Urinary bladder (tissue), 4 donors: ENCODE data around the gene ARRB2. TPM values are rescaled to one million over a fixed set of nuclear protein-coding genes. Genes with fewer than 3 reads are reported as not detected.

ENCODE experiments used
- DNase-seq: peaks from one replicate; pipeline ENCODE4 v3.0.0-alpha.2; 2015; ENCODE audit errors: extremely low spot score
- H3K27ac ChIP-seq: one replicate; pipeline ENCODE4 v1.5.1; 2013; ENCODE audit warnings: low read depth, mild to moderate bottlenecking, moderate library complexity
- H3K36me3 ChIP-seq: one replicate; pipeline ENCODE4 v1.6.1; 2013; ENCODE audit warnings: mild to moderate bottlenecking, moderate library complexity; ENCODE audit not compliant: insufficient read depth
- H3K4me1 ChIP-seq: one replicate; pipeline ENCODE4 v1.6.1; 2013; ENCODE audit warnings: mild to moderate bottlenecking, moderate library complexity; ENCODE audit not compliant: insufficient read depth
- H3K4me3 ChIP-seq: one replicate; pipeline ENCODE4 v1.5.1; 2013; ENCODE audit warnings: low read depth, low read length
- WGBS: extraction: QIAGEN DNeasy Blood & Tissue Kit; methylation state at CpG from one replicate; pipeline ENCODE4 v1.1.7; 2013; 5-methylcytosine and 5-hydroxymethylcytosine counted together
- polyA plus RNA-seq: library from polyadenylated mRNA; stranded (reverse); fragments of 200-250 nt; gene quantifications from one replicate; pipeline ENCODE4 v1.2.3, GENCODE V29; 2013
- total RNA-seq: library from RNA; depleted of rRNA; stranded (reverse); fragments of >200 nt; gene quantifications from one replicate; pipeline ENCODE4 v1.2.3, GENCODE V29; 2014
- donor health status: healthy with polysubstance abuse.
- donor health status: healthy.

Gene ARRB2
- total and polyA plus RNA-seq, 2 donors, result 8.5 to 26.3 TPM

DNA sequence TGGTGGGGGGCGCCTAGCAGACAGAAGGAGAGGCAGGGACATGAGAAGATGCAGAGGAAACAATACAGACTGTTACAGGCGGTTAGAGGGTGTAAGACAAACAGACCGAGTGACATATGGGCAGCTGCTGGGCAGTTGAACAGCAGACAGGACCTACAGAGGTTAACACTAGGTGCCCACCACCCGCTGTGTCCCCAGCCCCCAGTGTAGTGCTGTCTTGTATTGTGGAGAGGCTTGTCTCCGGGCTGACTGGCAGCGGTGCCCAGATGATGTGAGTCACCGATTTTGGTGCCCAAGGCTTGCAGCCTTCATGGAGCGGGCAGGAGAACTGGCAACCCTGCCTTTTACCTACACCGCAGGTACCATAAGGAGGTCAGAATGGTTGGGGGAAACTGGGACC, 31.7 kb downstream of the ARRB2 start:
- no peak for DNase-seq
- 91% methylated on average over 9 of the region's 9 CpGs for WGBS
- no peaks in the 10 kb centered on the region for H3K4me1 ChIP-seq
- no peak overlapping the region for H3K4me3 ChIP-seq
- H3K27ac ChIP-seq, result no peak overlapping the region
- no peaks in the 10 kb centered on the region for H3K36me3 ChIP-seq

DNA sequence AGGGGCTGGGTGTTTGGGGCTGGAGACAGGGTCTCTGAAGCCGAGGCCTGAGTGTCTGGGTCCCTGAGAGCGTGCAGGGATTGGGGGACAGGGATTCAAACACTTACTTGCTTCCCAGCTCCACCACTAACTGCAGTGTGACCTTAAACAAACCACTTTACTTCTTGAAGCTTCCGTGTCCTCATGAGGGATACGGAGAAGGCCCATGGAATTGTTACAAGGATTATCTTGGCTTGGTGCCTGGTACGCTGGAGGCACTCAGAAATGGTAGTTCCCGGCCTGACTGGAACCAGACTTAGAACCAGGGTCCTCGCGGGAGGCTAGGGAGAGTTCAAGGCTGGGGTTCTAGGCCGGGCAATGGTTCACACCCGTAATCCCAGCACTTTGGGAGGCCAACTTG, 32.2 kb downstream of the ARRB2 start:
- DNase-seq, result no peak
- WGBS, result 69% methylated on average over 10 of the region's 10 CpGs
- no peak overlapping the region for H3K27ac ChIP-seq
- no peak overlapping the region for H3K4me3 ChIP-seq
- H3K36me3 ChIP-seq, result no peaks in the 10 kb centered on the region
- no peaks in the 10 kb centered on the region for H3K4me1 ChIP-seq

DNA sequence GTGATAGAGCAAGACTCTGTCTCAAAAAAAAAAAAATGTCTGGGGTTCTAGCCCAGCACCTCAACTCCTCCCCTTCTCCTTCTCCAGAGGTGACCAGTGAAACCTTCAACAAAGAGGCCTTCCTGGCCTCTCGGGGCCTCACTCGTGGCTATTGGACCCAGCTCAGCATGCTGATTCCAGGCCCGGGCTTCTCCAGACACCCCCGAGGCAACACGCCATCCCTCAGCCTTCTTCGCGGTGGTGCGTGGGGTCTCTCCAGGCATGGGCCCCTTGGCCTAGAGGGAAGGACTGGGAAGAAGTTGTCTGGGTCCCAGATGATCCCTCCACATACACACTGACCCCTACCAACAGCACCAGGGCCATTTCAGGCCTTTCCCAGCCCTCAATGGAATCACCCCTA, 32.8 kb downstream of the ARRB2 start:
- Histone ChIP-seq H3K4me3 (no peak overlapping the region), H3K27ac (no peak overlapping the region), H3K4me1 (no peaks in the 10 kb centered on the region), H3K36me3 (no peaks in the 10 kb centered on the region)
- DNase-seq, result no peak
- 94% methylated on average over 8 of the region's 8 CpGs for WGBS

DNA sequence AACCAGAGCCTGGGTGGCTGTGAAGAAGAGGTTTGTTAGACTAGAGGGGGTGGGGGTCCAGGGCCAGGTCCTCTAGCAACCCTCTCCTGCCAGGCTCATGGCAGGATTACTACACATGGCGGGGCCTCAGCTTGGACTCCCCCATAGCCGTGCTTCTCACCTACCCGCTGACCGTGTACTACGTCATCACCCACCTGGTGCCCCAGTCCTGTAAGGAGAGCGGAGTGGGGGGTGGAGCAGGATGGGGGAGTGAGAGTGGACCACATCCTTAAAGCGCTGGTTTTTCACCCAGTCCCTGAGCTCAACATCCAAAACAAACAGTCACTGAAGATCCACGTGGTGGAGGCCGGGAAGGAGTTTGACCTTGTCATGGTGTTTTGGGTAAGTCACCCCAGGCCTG, 33.5 kb downstream of the ARRB2 start:
- no peak overlapping the region for H3K4me3 ChIP-seq
- DNase-seq, result no peak
- 88% methylated on average over 9 of the region's 9 CpGs for whole genome bisulfite sequencing
- H3K4me1 ChIP-seq, result no peaks in the 10 kb centered on the region
- no peaks in the 10 kb centered on the region for H3K36me3 ChIP-seq
- H3K27ac ChIP-seq, result no peak overlapping the region

DNA sequence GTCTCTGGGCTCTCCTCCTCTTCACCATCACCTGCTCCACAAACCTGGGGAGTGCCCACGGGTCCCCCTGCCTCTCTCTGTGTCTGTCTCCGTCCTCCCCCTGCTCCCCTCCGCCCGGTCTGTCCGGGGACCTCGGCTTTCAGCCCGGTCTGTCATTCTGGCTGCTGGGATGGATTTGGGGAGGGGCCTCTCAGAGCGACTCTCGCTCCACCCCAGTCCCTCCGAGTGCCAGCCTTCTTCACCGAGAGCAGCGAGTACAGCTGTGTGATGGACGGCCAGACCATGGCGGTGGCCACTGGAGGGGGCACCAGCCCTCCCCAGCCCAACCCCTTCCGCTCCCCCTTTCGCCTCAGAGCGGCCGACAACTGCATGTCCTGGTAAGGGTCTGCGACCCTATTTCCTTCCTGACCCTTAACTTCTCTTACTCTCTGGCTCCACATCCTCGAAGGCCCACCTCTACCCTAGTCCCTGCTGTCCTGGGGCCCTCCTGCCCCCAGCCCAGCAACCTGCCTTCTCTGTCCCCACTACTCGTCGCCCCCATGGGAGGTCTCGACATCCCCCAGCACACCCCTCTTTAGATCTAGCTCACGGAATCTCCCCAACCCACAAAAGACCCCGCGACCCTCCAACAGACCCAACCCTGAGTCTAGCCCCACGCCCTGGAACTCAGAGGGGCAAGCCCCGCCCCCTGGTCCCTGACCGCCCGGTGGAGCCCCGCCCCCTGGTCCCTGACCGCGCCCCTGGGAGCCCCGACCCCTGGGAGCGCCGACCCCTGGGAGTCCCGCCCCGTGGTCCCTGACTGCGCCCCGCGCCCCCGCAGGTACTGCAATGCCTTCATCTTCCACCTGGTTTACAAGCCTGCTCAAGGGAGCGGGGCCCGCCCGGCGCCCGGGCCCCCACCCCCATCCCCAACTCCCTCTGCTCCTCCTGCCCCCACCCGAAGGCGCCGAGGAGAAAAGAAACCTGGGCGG, 34.9 kb downstream of the ARRB2 start:
- H3K27ac ChIP-seq, result no peak overlapping the region
- H3K36me3 ChIP-seq, result no peaks in the 10 kb centered on the region
- WGBS, result 8% methylated on average over 51 of the region's 51 CpGs
- no peaks in the 10 kb centered on the region for H3K4me1 ChIP-seq
- no peak for DNase-seq
- no peak overlapping the region for H3K4me3 ChIP-seq

DNA sequence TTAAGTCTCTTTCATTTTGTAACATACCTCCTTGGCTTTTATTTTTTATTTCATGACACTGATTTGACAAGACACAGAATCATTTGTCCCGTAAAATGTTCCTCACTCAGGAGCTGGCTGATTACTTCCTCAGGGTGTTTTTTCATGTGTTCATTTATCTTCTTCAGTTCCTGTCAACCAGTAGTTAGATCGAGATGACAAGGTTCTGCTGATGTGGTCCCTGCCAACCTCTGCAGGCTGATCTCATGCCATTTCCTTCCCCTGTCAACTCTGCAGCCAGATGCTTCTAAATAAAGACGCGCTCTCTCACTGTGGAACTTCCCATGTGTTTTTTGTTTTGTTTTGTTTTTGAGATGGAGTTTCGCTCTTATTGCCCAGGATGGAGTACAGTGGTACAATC, 37.4 kb downstream of the ARRB2 start:
- H3K27ac ChIP-seq, result no peak overlapping the region
- no peak for DNase-seq
- H3K36me3 ChIP-seq, result no peaks in the 10 kb centered on the region
- H3K4me3 ChIP-seq, result no peak overlapping the region
- H3K4me1 ChIP-seq, result no peaks in the 10 kb centered on the region
- 39% methylated on average over 5 of the region's 5 CpGs for WGBS

DNA sequence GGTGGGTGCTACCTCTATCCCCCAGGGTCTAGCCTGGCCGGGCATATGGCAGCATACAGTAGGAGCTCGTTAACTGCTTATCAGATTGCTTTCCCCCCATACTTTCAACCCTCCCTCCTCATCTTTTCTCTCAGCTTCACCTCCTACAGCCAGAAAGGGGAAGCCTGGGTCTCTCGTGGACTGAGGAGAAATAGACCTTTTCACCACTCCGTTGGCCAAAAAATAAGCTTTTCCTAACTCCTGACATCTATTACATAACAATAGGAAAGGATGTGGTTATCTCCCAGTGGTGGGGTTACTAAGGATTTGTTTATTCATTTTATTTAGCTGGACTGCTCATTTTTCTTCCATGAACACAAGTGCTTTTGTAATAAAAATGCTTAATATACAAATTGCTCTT, 38.3 kb downstream of the ARRB2 start:
- H3K4me3 ChIP-seq, result no peak overlapping the region
- H3K4me1 ChIP-seq, result no peaks in the 10 kb centered on the region
- no peak overlapping the region for H3K27ac ChIP-seq
- 44% methylated on average over 4 of the region's 4 CpGs for WGBS
- no peak for DNase-seq
- H3K36me3 ChIP-seq, result no peaks in the 10 kb centered on the region

DNA sequence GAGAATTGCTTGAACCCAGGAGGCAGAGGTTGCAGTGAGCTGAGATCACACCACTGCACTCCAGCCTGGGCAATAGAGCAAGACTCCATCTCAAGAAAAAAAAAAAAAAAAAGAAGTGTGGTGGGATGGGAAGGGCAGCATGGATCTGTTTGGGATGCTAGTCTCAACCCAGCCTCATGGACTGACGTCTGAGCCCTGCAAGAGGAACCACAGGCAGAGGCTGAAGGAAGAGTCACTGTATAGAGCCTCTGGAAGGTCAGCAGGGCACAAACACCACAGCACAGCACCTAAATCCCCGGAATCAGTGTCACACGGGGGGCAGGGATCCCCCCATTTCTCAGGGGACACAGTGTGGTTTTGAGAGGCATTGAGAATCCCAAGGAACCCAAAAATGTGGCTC, 40.2 kb downstream of the ARRB2 start:
- DNase-seq, result no peak
- WGBS, result 33% methylated on average over 3 of the region's 3 CpGs
- Histone ChIP-seq H3K4me3 (no peak overlapping the region), H3K4me1 (no peaks in the 10 kb centered on the region), H3K27ac (no peak overlapping the region), H3K36me3 (no peaks in the 10 kb centered on the region)

DNA sequence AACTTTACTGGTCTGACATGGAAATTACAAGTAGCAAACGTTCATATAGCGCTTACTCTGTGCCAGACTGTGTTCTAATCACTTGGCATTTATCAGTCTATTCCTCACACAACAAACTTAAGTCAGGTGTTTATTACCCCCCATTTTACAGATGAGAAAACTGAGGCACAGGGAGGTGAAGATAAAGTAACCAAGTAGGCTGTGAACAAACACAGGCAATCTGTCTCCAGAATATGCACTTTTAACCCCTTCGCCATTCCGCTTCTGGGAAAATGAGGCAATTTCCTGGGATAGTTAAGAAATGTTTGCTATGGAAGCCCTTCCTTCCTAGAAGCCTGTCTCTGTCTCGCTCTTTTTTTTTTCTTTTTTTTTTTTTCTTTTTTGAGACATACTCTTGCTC, 41.5 kb downstream of the ARRB2 start:
- 70% methylated on average over 5 of the region's 5 CpGs for WGBS
- no peak overlapping the region for H3K4me3 ChIP-seq
- no peaks in the 10 kb centered on the region for H3K4me1 ChIP-seq
- H3K36me3 ChIP-seq, result no peaks in the 10 kb centered on the region
- no peak overlapping the region for H3K27ac ChIP-seq
- no peak for DNase-seq

DNA sequence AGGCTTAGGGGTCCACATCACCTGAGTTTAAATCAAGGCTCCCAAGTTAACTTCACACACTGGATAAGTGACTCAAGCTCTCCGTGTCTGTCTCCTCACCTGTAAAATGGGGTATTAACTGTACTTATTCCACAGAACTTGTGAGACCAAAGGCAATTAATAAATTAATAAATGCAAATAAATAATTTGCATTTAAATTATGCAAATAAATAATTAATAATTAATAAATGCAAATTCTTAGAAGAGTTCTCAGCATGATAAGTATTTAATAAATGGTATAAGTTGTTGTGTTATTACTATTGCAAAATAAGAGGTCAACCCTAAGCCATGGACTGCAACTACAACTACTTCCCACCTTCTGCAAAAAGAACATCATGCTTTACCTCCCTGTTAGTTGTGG, 43.0 kb downstream of the ARRB2 start:
- no peak overlapping the region for H3K4me3 ChIP-seq
- no peaks in the 10 kb centered on the region for H3K36me3 ChIP-seq
- 85% methylated on average over 1 of the region's 1 CpG for WGBS
- no peak overlapping the region for H3K27ac ChIP-seq
- no peaks in the 10 kb centered on the region for H3K4me1 ChIP-seq
- DNase-seq, result no peak

DNA sequence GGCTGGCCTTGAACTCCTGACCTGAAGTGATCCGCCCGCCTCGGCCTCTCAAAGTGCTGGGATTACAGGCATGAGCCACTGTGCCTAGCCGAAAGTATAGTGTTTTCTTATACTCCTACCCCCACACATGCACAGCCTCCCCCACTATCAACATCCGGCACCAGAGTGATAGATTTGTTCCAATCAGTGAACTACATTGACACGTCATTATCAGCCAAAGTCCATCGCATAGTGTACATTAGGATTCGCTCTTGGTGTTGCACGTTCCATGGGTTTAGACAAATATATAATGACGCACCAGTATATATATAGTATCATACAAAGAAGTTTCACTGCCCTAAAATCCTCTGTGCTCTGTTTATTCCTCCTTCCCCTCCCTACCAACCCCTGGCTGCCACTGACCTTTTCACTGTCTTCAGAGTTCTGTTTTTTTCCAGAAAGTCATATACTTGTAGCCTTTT, 49.4 kb downstream of the ARRB2 start:
- WGBS, result 80% methylated on average over 10 of the region's 10 CpGs
- Histone ChIP-seq H3K4me1 (no peaks in the 10 kb centered on the region), H3K27ac (no peak overlapping the region), H3K4me3 (no peak overlapping the region), H3K36me3 (no peaks in the 10 kb centered on the region)
- DNase-seq, result no peak

DNA sequence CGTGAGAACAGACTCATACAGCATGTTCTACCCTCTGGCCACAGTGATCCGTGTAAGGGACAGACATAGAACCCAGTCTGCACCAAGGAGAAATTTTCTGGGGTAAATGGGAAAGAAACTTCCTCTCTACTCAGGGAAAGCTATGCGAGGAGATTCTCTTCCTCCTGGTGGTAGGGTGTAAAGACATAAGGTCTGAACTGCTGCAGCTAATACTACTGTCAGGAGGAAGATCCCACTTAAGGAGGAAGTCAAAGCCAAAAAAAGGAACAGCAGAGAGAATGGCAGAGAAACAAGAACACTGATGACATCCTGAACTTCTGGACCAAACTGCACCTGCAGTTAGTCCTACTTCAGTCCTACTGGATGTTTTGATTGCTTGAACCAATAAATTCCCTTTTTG, 54.2 kb downstream of the ARRB2 start:
- Histone ChIP-seq H3K36me3 (no peaks in the 10 kb centered on the region), H3K27ac (no peak overlapping the region), H3K4me3 (no peak overlapping the region), H3K4me1 (no peaks in the 10 kb centered on the region)
- WGBS, result 69% methylated on average over 3 of the region's 3 CpGs
- no peak for DNase-seq

DNA sequence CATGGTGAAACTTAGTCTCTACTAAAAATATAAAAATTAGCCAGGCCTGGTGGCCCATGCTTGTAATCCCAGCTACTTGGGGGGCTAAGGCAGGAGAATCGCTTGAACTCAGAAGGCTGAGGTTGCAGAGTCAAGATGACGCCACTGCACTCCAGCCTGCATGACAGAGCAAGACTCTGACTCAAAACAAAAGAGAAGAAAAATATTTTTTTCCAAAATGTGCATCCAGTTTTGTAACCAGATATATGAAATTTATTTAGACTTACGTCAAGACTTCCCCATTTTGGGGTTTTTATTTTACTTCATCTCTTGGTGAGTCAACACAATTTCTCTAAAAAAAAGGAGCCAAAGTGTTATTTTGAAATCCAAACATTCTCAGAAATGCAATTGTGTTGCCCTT, 55.8 kb downstream of the ARRB2 start:
- H3K27ac ChIP-seq, result no peak overlapping the region
- DNase-seq, result no peak
- H3K36me3 ChIP-seq, result no peaks in the 10 kb centered on the region
- no peaks in the 10 kb centered on the region for H3K4me1 ChIP-seq
- WGBS, result 77% methylated on average over 3 of the region's 3 CpGs
- no peak overlapping the region for H3K4me3 ChIP-seq

DNA sequence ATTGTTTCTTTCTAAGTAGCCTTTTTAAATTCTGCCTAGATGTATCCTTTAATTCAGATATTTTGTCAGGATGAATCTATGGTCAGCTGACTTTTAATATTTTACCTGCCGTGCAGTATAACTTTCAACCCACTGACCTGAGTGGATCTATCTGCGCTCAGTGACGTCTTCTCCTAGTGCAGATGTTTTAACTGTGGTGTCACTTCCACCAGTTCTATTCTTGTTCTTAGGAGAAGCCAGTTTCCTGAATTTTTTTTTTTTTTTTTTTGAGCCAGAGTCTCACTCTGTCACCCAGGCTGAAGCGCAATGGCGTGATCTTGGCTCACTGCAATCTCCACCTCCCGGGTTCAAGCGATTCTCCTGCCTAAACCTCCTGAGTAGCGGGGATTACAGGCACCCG, 56.3 kb downstream of the ARRB2 start:
- Histone ChIP-seq H3K4me1 (no peaks in the 10 kb centered on the region), H3K4me3 (no peak overlapping the region), H3K27ac (no peak overlapping the region), H3K36me3 (no peaks in the 10 kb centered on the region)
- no peak for DNase-seq
- 82% methylated on average over 9 of the region's 9 CpGs for WGBS
